ENCODE measurements around the gene TUBGCP2.

The TUBGCP2 gene

DNA sequence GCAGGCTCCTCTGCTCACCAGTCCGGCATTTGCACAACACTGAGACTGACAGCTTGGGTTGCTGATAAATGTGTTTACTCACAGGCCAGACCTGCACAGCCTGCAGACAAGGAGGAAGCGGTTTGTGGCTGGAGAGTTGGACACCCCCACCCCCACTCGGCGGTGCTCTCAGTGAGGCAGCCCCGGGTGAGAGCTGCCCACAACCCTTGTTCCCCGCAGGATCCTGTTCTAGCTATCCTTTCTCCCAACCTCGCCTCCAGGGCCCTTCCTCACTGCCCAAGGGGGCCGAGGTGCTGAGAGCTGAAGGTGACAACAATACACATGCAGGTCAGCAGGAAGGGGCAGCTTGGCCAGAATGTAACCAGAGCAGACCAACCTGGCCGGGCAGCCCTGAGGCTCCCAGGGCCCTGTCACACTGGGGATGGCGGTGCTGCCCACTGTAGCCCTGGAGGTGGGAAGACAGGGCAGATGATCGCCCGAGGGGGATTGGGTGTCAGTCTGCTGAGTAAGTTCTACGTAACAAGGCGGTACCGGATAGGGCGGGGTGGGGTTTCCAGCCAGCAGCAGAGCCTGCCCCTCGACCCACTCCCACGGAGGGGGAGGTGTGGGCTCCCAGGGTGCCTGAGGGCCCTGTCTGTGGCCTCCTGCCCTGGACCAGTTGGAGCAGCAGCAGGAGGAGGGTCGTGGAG is 30.0 kb downstream of the TUBGCP2 start:
- Histone ChIP-seq H4K20me1 (ENCODE audit: low read depth, low read length) (no peaks in the 10 kb centered on the region), H2AFZ (ENCODE audit: low read depth, low read length, severe bottlenecking) (no peak overlapping the region), H3K27ac (ENCODE audit: low read depth, low read length) (0 out of 2 replicates have a peak overlapping the region, but pooled peaks have one; percentile 12), H3K79me2 (ENCODE audit: insufficient read depth, low read length) (no peaks in the 10 kb centered on the region), H3K9ac (ENCODE audit: low read length) (no peak overlapping the region), H3F3A (ENCODE audit: insufficient read depth) (no peaks in the 10 kb centered on the region), H3K9me3 (ENCODE audit: insufficient read depth, low read length) (no peaks in the 10 kb centered on the region), H3K36me3 (ENCODE audit: low read length) (no peaks in the 10 kb centered on the region), H3K9me2 (replicated peaks; ENCODE audit: insufficient read depth, low read length) (no peaks in the 10 kb centered on the region), H3K4me3 (ENCODE audit: insufficient read depth, low read length, poor library complexity, severe bottlenecking) (no peak overlapping the region), H3K4me2 (ENCODE audit: low read depth, low read length, poor library complexity, severe bottlenecking) (no peak overlapping the region), H3K27me3 (ENCODE audit: low read length) (no peaks in the 10 kb centered on the region)
- TF ChIP-seq EZH2phosphoT487 (conservative IDR thresholded peaks at IDR 0.05; ENCODE audit: low read length) (no peak), CTCF (IDR thresholded peaks at IDR 0.05; ENCODE audit: insufficient read depth, low read length, poor library complexity, severe bottlenecking) (no peak)

DNA sequence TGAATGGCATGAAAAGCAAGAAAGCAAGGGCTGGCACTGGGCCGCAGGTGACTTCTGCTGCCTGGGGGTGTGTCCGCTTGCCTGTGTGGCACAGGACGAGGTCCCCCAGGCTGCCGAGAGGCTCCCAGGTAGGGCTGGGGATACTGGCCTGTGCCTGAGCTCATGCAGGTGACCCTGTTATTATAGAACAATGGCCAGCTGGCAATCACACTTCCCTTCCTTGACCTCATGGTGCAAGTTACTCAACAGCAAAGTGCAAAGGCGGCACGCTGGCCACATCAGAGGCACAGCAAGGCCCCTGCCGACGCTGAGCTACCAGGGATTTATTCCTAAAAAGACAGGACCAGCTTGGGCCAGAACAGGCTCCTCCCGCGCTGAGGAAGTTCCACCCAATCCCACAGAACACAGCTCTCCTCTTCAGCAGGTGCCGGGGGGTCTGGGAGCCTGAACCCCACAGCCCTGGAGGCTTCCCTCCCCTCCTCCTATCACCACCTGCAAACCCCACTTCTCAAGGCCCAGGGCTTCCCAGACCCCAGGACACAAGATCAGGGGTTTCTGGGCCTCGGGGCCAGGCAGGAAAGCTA is 30.6 kb downstream of the TUBGCP2 start:
- Histone ChIP-seq H3F3A (ENCODE audit: insufficient read depth) (no peaks in the 10 kb centered on the region), H3K27me3 (ENCODE audit: low read length) (no peaks in the 10 kb centered on the region), H3K9ac (ENCODE audit: low read length) (no peak overlapping the region), H3K4me3 (ENCODE audit: insufficient read depth, low read length, poor library complexity, severe bottlenecking) (no peak overlapping the region), H2AFZ (ENCODE audit: low read depth, low read length, severe bottlenecking) (no peak overlapping the region), H3K79me2 (ENCODE audit: insufficient read depth, low read length) (no peaks in the 10 kb centered on the region), H3K9me3 (ENCODE audit: insufficient read depth, low read length) (no peaks in the 10 kb centered on the region), H3K9me2 (replicated peaks; ENCODE audit: insufficient read depth, low read length) (no peaks in the 10 kb centered on the region), H3K4me2 (ENCODE audit: low read depth, low read length, poor library complexity, severe bottlenecking) (no peak overlapping the region), H4K20me1 (ENCODE audit: low read depth, low read length) (no peaks in the 10 kb centered on the region), H3K36me3 (ENCODE audit: low read length) (no peaks in the 10 kb centered on the region), H3K27ac (ENCODE audit: low read depth, low read length) (0 out of 2 replicates have a peak overlapping the region, but pooled peaks have one; percentile 12)
- TF ChIP-seq CTCF (IDR thresholded peaks at IDR 0.05; ENCODE audit: insufficient read depth, low read length, poor library complexity, severe bottlenecking): no peak
- no peak for TF ChIP-seq EZH2phosphoT487 (conservative IDR thresholded peaks at IDR 0.05; ENCODE audit: low read length)

DNA sequence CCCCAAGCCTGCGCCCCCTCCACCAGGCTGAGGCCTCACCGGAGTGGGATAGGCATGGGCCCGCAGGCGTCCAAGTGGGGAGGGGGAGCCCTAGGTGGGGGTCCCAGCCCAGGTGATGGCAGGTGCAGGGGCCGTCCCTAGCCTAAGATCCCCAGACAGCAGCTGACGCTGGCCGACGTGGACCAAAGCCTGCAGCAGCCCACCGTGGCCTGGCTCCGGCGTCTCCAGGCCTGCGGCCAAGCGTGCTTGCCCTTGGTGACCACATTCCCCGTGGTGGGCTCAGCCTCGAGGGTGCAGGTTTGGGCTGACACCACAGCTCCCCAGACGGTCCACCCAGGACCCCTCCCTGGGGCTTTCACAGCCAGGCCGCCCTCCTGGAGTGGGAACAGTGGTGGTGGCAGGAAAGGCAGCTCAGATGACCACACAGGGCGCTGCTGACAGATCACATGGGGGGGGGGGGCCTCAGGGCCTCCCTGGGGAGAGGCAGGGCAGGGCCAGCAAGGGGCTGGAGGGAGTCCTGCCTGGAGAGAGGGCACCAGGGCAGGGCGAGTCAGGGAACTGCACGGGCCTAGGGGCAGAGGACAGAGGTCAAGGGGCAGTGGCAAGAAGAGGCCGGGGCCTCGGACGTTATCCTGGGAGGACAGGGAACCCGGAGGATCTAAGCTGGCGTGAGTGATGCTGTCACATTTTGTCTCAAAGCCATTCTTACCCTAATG is 31.2 kb downstream of the TUBGCP2 start:
- Histone ChIP-seq H3K27me3 (ENCODE audit: low read length) (no peaks in the 10 kb centered on the region), H3K79me2 (ENCODE audit: insufficient read depth, low read length) (no peaks in the 10 kb centered on the region), H3K36me3 (ENCODE audit: low read length) (no peaks in the 10 kb centered on the region), H3K9me3 (ENCODE audit: insufficient read depth, low read length) (no peaks in the 10 kb centered on the region), H2AFZ (ENCODE audit: low read depth, low read length, severe bottlenecking) (no peak overlapping the region), H3K27ac (ENCODE audit: low read depth, low read length) (no peak overlapping the region), H3K9ac (ENCODE audit: low read length) (no peak overlapping the region), H3K4me3 (ENCODE audit: insufficient read depth, low read length, poor library complexity, severe bottlenecking) (no peak overlapping the region), H3F3A (ENCODE audit: insufficient read depth) (no peaks in the 10 kb centered on the region), H3K9me2 (replicated peaks; ENCODE audit: insufficient read depth, low read length) (no peaks in the 10 kb centered on the region), H4K20me1 (ENCODE audit: low read depth, low read length) (no peaks in the 10 kb centered on the region), H3K4me2 (ENCODE audit: low read depth, low read length, poor library complexity, severe bottlenecking) (no peak overlapping the region)
- TF ChIP-seq EZH2phosphoT487 (conservative IDR thresholded peaks at IDR 0.05; ENCODE audit: low read length) (no peak), CTCF (IDR thresholded peaks at IDR 0.05; ENCODE audit: insufficient read depth, low read length, poor library complexity, severe bottlenecking) (no peak)

Data from SU-DHL-6 (cell line).